HepG2 (cell line): ENCODE data around the gene GRIP2. TPM values are rescaled to one million over a fixed set of nuclear protein-coding genes. Genes with fewer than 3 reads are reported as not detected.

Experiments
- AHDC1 ChIP-seq: sonication (generic); formaldehyde crosslinking; IDR thresholded peaks from 2 replicates; pipeline ENCODE4 v1.5.1; 2020; ENCODE audit warnings: mild to moderate bottlenecking, missing genetic modification reagents, borderline replicate concordance
- ARID3A ChIP-seq: IDR thresholded peaks from 2 replicates; pipeline ENCODE4 v1.6.1; 2012; ENCODE audit warnings: low read depth, low read length, improper control_type of control experiment
- PHF5A ChIP-seq: IDR thresholded peaks from one replicate; pipeline ENCODE4 v1.6.1; 2018; ENCODE audit warnings: low read depth, missing genetic modification reagents; ENCODE audit not compliant: unreplicated experiment
- SP2 ChIP-seq: sonication (generic); formaldehyde crosslinking; IDR thresholded peaks from 2 replicates; pipeline ENCODE4 v1.5.1; 2020; ENCODE audit warnings: mild to moderate bottlenecking, missing genetic modification reagents
- TFAP4 ChIP-seq: sonication (generic); IDR thresholded peaks from 2 replicates; pipeline ENCODE4 v1.6.1; 2016; ENCODE audit warnings: low read depth, borderline replicate concordance
- ZNF17 ChIP-seq: sonication (generic); formaldehyde crosslinking; IDR thresholded peaks from 2 replicates; pipeline ENCODE4 v1.5.0; 2020; ENCODE audit warnings: mild to moderate bottlenecking, missing genetic modification reagents
- ZNF740 ChIP-seq: sonication (generic); formaldehyde crosslinking; IDR thresholded peaks from 2 replicates; pipeline ENCODE4 v1.4.0; 2020; ENCODE audit warnings: missing genetic modification reagents
- polyA plus RNA-seq, 8 experiments: library from polyadenylated mRNA; depleted of rRNA in 3 of 8; stranded (reverse) in 7 of 8; unstranded in 1 of 8; fragments of >200 nt; fragmentation: Illumina TruSeq in 4 of 8; extraction: Trizol in 4 of 8; gene quantifications; 2 replicates each; pipeline versions ENCODE4 v1.2.1 to v1.2.3, GENCODE V29; 2011 to 2016; ENCODE audit warnings: low read depth in 4 of 8, missing spikeins in 1 of 8, mixed read lengths in 1 of 8; ENCODE audit not compliant: insufficient read depth in 1 of 8
- total RNA-seq, 5 experiments: library from RNA; depleted of rRNA; stranded (reverse); fragments of >200 nt; fragmentation: Illumina TruSeq; extraction: Trizol; gene quantifications; 2 replicates each; pipeline ENCODE4 v1.2.3, GENCODE V29; 2016; ENCODE audit warnings: low read depth in 1 of 5

GRIP2 gene
- total and polyA plus RNA-seq, 2 of the 13 experiments (the other 11 are each of a cell fraction or from before 2014, with no cell fraction given), result 0.11 to 0.24 TPM

GRCh38 chr3:14479591-14479990 is 60.6 kb downstream of the GRIP2 start (continued):
- no peak for TF ChIP-seq AHDC1 (CRISPR knock-in tag)
- TF ChIP-seq ZNF17 (CRISPR knock-in tag), result no peak
- TF ChIP-seq SP2 (CRISPR knock-in tag), result no peak
- no peak for TF ChIP-seq ARID3A
- TF ChIP-seq TFAP4, result no peak
- TF ChIP-seq PHF5A (CRISPR knock-in tag), result no peak
- no peak for TF ChIP-seq ZNF740 (CRISPR knock-in tag)
